ENCODE measurements around the gene COL11A1. TPM values are rescaled to one million over a fixed set of nuclear protein-coding genes. Genes with fewer than 3 reads are reported as not detected.
"Not testable (repeated sequence)": the region's sequence is repeated elsewhere in the genome, so short reads cannot be mapped to it uniquely, and the experiment has no call there.

The COL11A1 gene
- total and polyA plus RNA-seq, 8 donors: 0.21 to 89.1 (median 56.3) TPM

GRCh38 chr1:103144681-103145080 lies 36.4 kb upstream of the COL11A1 start:
- H3K9me3 ChIP-seq: no peaks in the 10 kb centered on the region
- intact Hi-C loops (cut with DNase I): no loop called here
- no peaks in the 10 kb centered on the region for H3K4me1 ChIP-seq
- no peak for DNase-seq
- H3K27me3 ChIP-seq: no peaks in the 10 kb centered on the region
- no peak for ATAC-seq
- no peaks in the 10 kb centered on the region for H3K36me3 ChIP-seq
- H3K4me3 ChIP-seq: no peak overlapping the region
- TF ChIP-seq CTCF (IDR thresholded peaks at IDR 0.05): no peak
- no peak overlapping the region for H3K27ac ChIP-seq

- Histone ChIP-seq H3K9me3 (no peaks in the 10 kb centered on the region), H3K36me3 (no peaks in the 10 kb centered on the region), H3K27me3 (no peaks in the 10 kb centered on the region), H3K4me3 (no peak overlapping the region), H3K27ac (no peak overlapping the region), H3K4me1 (no peaks in the 10 kb centered on the region)
- DNase-seq (no peak), ATAC-seq (no peak)
- intact Hi-C loops (cut with DNase I): no loop called here
- TF ChIP-seq CTCF (IDR thresholded peaks at IDR 0.05): no peak
Measured at GRCh38 chr1:103142461-103142860, 34.1 kb upstream of the COL11A1 start.

GRCh38 chr1:103129796-103130195 lies 21.5 kb upstream of the COL11A1 start:
- H3K4me1 ChIP-seq: no peaks in the 10 kb centered on the region
- peaks cover 0 to 7% of the 10 kb centered on the region in 2 donors for H3K9me3 ChIP-seq
- intact Hi-C loops (cut with DNase I): no loop called here
- no peaks in the 10 kb centered on the region for H3K36me3 ChIP-seq
- TF ChIP-seq CTCF (IDR thresholded peaks at IDR 0.05): no peak
- H3K27ac ChIP-seq: no peak overlapping the region
- DNase-seq (no peak), ATAC-seq (no peak)
- H3K4me3 ChIP-seq: no peak overlapping the region
- no peaks in the 10 kb centered on the region for H3K27me3 ChIP-seq

GRCh38 chr1:103129255-103129654 lies 20.9 kb upstream of the COL11A1 start:
- no peak for ATAC-seq
- Histone ChIP-seq H3K9me3 (peaks cover 0 to 5% of the 10 kb centered on the region in 2 donors), H3K4me1 (no peaks in the 10 kb centered on the region), H3K4me3 (no peak overlapping the region), H3K27ac (no peak overlapping the region), H3K27me3 (no peaks in the 10 kb centered on the region), H3K36me3 (no peaks in the 10 kb centered on the region)
- no peak for DNase-seq
- TF ChIP-seq CTCF (IDR thresholded peaks at IDR 0.05): no peak
- intact Hi-C loops (cut with DNase I): no loop called here

- H3K36me3 ChIP-seq; DNase-seq; ATAC-seq; H3K4me1 ChIP-seq; H3K9me3 ChIP-seq; H3K27me3 ChIP-seq; H3K27ac ChIP-seq; H3K4me3 ChIP-seq; intact Hi-C loops (cut with DNase I): not testable (repeated sequence)
Measured at GRCh38 chr1:103128256-103128655, 19.9 kb upstream of the COL11A1 start.

- no peak overlapping the region for H3K27ac ChIP-seq
- DNase-seq: no peak
- no peak for ATAC-seq
- intact Hi-C loops (cut with DNase I): no loop called here
- no peaks in the 10 kb centered on the region for H3K4me1 ChIP-seq
- no peaks in the 10 kb centered on the region for H3K9me3 ChIP-seq
- no peaks in the 10 kb centered on the region for H3K36me3 ChIP-seq
- H3K27me3 ChIP-seq: no peaks in the 10 kb centered on the region
- no peak overlapping the region for H3K4me3 ChIP-seq
- TF ChIP-seq CTCF (IDR thresholded peaks at IDR 0.05): no peak
Measured at GRCh38 chr1:103125219-103125618, 16.9 kb upstream of the COL11A1 start.
